Measurements from ENCODE around the gene MBOAT7. TPM values are rescaled to one million over a fixed set of nuclear protein-coding genes. Genes with fewer than 3 reads are reported as not detected.

The MBOAT7 gene
- total RNA-seq, 2 experiments from 2014 or later: 119 to 120 TPM

DNA sequence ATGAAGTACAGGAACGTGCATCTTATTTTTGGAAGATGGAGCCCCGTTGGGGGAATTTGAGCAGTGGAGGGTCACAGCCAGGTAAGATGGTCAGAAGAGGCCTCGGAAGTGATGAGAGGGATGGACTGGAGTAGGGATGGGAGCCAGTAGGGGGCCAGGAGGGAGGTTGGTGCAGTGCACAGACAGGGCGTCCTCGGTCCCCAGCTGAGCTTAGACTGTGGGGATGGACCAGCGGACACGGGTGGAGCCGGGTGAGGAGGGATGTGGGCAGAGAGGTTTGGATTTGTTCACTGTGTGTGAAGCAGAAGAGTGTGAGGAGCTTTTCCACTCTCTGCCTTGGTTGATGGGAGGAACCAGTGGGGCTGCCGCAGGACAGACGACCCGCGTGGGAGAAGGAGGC, 21.9 kb upstream of the MBOAT7 start:
- ChIA-PET POLR2A (interaction anchor here (3.7 to 12.1 kb wide), 2 partner anchors 11 to 21 kb away, joined by 20 to 131 read pairs; partner anchors contain the start of genes MBOAT7, RPS9 and TSEN34), CTCF (interaction anchor here (0.7 to 1.1 kb wide), 3 partner anchors 22 to 55 kb away, joined by 3 to 4 read pairs (median 3); partner anchors contain the start of gene MBOAT7)

DNA sequence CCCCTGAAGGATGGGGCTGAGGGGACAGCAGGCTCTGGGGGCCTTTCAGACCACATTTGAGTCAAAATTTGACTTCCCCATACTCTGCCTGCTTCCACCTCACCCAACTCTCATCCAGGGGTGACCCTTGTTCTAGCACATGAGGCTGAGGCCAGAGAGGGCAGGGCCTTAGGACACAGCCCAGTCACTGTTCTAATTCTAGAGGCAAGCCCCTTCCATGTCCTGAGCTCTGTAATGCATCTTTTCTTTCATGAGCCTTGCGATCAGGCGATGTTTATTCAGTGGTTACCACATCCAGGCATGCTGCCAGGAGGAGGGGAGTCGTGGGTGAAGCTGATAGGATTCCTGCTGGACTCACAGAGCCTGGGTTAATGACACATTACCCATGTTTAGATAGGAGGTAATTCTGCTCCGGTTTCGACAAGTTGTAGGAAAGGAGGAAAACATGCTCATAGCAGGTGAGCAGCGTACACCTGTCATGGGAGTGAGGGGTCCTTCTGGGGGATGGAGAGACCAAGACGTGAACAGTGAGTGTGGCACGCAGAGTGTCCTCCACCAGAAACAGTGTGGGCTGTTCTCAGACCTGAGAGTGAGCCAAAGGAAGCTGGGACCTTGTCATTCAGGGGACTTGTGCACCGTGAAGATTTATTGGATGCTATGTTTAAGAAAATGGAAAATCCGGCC, 20.6 kb upstream of the MBOAT7 start:
- ChIA-PET CTCF (interaction anchor here (1.1 to 1.3 kb wide), 2 partner anchors 9 to 23 kb away, joined by 3 to 5 read pairs; partner anchors contain the start of gene RPS9), POLR2A (interaction anchor here (0.9 to 12.1 kb wide), 3 partner anchors 9 to 37 kb away, joined by 6 to 131 read pairs (median 20); partner anchors contain the start of genes MBOAT7, RPS9, TMC4 and TSEN34)

- ChIA-PET POLR2A (interaction anchor here (3.7 to 12.1 kb wide), 2 partner anchors 9 to 19 kb away, joined by 20 to 131 read pairs; partner anchors contain the start of genes MBOAT7, RPS9 and TSEN34), CTCF (interaction anchor here (1.3 kb wide), 1 partner anchor 23 kb away, joined by 3 read pairs; no protein-coding TSS in a partner anchor)
These were observed 19.9 kb upstream of the MBOAT7 start for GRCh38 chr19:54209058-54209810.

- ChIA-PET CTCF (interaction anchor here (0.5 kb wide), 1 partner anchor 10 kb away, joined by 3 read pairs; no protein-coding TSS in a partner anchor), POLR2A (interaction anchor here (3.7 to 12.1 kb wide), 2 partner anchors 8 to 19 kb away, joined by 20 to 131 read pairs; partner anchors contain the start of genes MBOAT7, RPS9 and TSEN34)
These were observed 19.3 kb upstream of the MBOAT7 start for GRCh38 chr19:54208784-54209057.

DNA sequence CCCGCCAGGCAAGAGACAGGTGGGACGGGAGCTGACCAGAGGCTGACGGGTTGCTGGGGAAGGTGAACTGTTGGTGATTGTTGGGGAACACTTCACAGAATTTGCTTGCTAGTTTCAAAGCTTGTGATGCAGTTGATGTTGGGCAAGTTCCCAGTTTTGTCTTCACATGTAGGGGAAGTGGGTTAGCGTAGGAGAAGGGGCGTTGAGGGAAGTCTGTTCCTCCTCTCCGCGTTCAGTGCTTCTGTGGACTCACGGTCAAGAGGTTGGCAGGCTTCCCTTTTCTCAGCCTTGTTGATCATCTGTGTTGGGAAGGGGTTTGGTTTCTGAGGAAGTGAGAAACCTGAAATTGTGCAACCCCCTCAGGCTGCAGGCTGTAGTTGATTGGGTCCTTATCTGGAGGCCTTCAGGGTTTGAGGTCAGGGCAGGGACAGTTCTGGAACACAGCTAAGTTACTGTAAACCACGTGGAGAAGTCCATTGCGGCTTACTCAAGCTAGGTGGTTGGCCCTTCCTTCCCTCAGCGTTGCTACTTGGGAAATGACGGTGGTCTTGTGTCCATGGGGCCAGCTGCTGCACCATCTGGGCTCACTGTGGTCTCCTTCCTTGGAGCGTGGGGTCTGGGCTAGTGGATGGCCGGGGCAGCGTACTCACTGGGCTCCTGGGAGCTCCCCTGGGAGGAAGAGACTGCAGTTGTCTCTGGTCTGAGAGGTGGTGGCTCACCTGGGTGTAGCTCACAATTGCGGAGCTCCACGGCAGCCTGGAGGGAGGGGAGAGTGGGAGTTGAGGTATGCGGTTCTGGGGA, 18.8 kb upstream of the MBOAT7 start:
- ChIA-PET CTCF (interaction anchor here (0.5 to 1.3 kb wide), 2 partner anchors 9 to 58 kb away, joined by 3 to 6 read pairs; no protein-coding TSS in a partner anchor), POLR2A (interaction anchor here (3.7 to 12.1 kb wide), 2 partner anchors 8 to 18 kb away, joined by 20 to 131 read pairs; partner anchors contain the start of genes MBOAT7, RPS9 and TSEN34)

GRCh38 chr19:54207676-54207982, 18.2 kb upstream of the MBOAT7 start:
- ChIA-PET POLR2A (interaction anchor here (12.1 kb wide), 1 partner anchor 17 kb away, joined by 131 read pairs; the partner anchor contains the start of genes MBOAT7 and TSEN34), CTCF (interaction anchor here (1.3 kb wide), 1 partner anchor 59 kb away, joined by 6 read pairs; no protein-coding TSS in a partner anchor)

GRCh38 chr19:54207193-54207592, 17.8 kb upstream of the MBOAT7 start:
- ChIA-PET CTCF (interaction anchor here (1.3 kb wide), 1 partner anchor 59 kb away, joined by 6 read pairs; no protein-coding TSS in a partner anchor), POLR2A (interaction anchor here (0.6 to 12.1 kb wide), 2 partner anchors 17 to 48 kb away, joined by 3 to 131 read pairs; partner anchors contain the start of genes LENG1, MBOAT7 and TSEN34)

GRCh38 chr19:54206831-54207177, 17.4 kb upstream of the MBOAT7 start:
- POLR2A ChIA-PET: interaction anchor here (0.6 to 12.1 kb wide), 2 partner anchors 17 to 47 kb away, joined by 3 to 131 read pairs; partner anchors contain the start of genes LENG1, MBOAT7 and TSEN34

GRCh38 chr19:54206030-54206830, 16.9 kb upstream of the MBOAT7 start:
- POLR2A ChIA-PET: interaction anchor here (0.6 to 12.1 kb wide), 2 partner anchors 16 to 47 kb away, joined by 3 to 131 read pairs; partner anchors contain the start of genes LENG1, MBOAT7 and TSEN34
- CTCF ChIA-PET: interaction anchor here (1.3 to 1.7 kb wide), 3 partner anchors 10 to 60 kb away, joined by 3 to 4 read pairs (median 4); no protein-coding TSS in a partner anchor

More at GRCh38 chr19:54206831-54207177, 17.4 kb upstream of the MBOAT7 start:
- CTCF ChIA-PET: no interaction called here

DNA sequence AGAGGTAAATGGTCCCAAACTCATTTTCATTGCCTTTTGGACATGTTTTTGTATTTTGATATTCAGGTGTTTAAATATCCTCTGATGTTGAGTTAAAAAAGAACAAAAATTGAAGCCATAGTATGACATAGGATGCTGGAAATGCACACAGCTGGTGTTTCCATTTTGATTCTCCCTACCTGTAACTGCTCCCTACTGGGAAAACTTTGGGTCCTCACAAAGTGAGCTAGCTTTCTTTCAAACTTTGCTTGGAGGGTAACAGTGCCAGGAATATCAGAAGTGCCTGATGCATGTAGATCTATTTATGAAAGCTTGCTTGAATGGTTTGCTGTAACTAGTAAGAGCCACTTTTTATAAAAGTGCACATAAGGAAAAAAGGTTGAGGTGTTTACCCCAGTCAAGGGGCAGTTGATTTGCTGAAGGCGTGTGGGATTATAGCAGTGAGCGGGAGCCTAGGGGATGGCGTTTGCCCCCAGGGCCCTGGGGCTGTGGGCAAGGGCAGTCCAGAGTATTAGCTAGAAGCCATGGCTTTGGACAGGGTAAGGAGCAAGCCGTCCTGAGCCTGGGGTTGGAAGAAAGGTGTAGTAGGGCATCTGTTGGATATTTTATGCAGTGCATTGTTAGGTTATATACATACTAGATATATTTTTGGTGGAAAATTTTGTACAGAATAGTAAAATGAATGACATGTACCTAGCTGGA, 15.5 kb upstream of the MBOAT7 start:
- ChIA-PET POLR2A (interaction anchor here (0.6 to 12.1 kb wide), 2 partner anchors 11 to 15 kb away, joined by 7 to 131 read pairs; partner anchors contain the start of genes MBOAT7 and TSEN34), CTCF (interaction anchor here (1.3 to 1.7 kb wide), 3 partner anchors 9 to 61 kb away, joined by 3 to 4 read pairs (median 4); no protein-coding TSS in a partner anchor)

GRCh38 chr19:54203151-54203611, 13.8 kb upstream of the MBOAT7 start:
- CTCF ChIA-PET: interaction anchor here (1.6 kb wide), 1 partner anchor 14 kb away, joined by 3 read pairs; the partner anchor contains the start of gene MBOAT7

DNA sequence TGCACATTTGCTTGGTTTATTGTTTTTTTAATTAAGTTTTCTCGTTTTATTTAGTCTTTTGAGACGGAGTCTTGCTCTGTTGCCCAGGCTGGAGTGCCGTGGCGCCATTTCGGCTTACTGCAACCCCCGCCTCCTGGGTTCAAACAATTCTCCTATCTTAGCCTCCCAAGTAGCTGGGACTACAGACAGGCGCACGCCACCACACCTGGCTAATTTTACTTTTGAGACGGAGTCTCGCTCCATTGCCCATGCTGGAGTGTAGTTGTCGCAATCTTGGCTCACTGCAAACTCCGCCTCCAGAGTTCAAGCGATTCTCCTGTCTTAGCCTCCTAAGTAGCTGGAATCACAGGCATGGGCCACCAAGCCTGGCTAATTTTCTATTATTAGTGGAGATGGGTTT, 12.6 kb upstream of the MBOAT7 start:
- CTCF ChIA-PET: interaction anchor here (1.6 kb wide), 1 partner anchor 12 kb away, joined by 3 read pairs; the partner anchor contains the start of gene MBOAT7
- POLR2A ChIA-PET: interaction anchor here (12.1 kb wide), 1 partner anchor 12 kb away, joined by 131 read pairs; the partner anchor contains the start of genes MBOAT7 and TSEN34

More at GRCh38 chr19:54203151-54203611, 13.8 kb upstream of the MBOAT7 start:
- POLR2A ChIA-PET: interaction anchor here (0.6 to 12.1 kb wide), 2 partner anchors 13 to 23 kb away, joined by 3 to 131 read pairs; partner anchors contain the start of genes MBOAT7 and TSEN34

DNA sequence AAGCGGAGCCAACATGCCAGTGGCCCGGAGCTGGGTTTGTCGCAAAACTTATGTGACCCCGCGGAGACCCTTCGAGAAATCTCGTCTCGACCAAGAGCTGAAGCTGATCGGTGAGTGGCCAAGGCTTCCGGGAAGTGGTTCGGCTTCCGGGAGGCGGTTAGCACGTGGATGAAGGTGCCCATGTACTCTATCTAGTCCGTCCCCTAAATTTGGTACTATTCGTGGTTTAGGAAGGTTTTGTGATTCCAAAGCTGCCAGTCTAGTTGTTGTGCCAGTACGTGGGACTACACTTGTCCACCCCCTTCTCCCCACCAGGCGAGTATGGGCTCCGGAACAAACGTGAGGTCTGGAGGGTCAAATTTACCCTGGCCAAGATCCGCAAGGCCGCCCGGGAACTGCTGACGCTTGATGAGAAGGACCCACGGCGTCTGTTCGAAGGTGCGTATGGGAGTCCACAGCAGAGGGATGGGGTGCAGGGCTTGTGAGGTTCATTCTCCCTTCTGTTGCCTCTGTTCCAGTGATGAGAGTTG, 11.9 kb upstream of the MBOAT7 start:
- CTCF ChIA-PET: interaction anchor here (0.7 to 2.4 kb wide), 6 partner anchors 9 to 1121 kb away, joined by 3 to 8 read pairs (median 3); partner anchors contain the start of gene TSEN34
- POLR2A ChIA-PET: interaction anchor here (0.7 to 12.1 kb wide), 4 partner anchors 9 to 64 kb away, joined by 3 to 131 read pairs (median 14); partner anchors contain the start of genes CNOT3, LENG1, MBOAT7 and TSEN34

DNA sequence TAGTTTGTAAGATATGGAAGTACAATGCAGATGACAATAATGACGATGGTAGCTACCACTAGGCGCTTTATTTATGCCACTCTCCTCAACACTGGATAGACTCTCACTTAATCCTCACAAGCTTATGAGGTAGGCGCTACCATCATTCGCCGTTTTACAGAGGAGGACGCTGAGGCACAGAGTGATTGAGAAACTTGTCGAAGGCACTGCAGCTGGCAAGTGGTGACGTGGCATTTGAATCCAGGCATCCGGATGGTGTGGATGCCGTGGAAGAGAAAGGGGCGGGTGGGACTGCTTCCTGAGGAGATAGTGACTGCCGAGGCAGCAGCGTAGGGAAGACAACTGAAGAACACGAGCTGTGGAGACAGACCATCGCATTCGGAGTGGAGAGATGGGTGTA, 10.0 kb upstream of the MBOAT7 start:
- CTCF ChIA-PET: interaction anchor here (0.7 to 2.4 kb wide), 3 partner anchors 8 to 10 kb away, joined by 3 to 8 read pairs (median 5); partner anchors contain the start of genes MBOAT7 and TSEN34
- POLR2A ChIA-PET: interaction anchor here (2.4 to 12.1 kb wide), 2 partner anchors 9 to 11 kb away, joined by 20 to 131 read pairs; partner anchors contain the start of genes MBOAT7 and TSEN34

DNA sequence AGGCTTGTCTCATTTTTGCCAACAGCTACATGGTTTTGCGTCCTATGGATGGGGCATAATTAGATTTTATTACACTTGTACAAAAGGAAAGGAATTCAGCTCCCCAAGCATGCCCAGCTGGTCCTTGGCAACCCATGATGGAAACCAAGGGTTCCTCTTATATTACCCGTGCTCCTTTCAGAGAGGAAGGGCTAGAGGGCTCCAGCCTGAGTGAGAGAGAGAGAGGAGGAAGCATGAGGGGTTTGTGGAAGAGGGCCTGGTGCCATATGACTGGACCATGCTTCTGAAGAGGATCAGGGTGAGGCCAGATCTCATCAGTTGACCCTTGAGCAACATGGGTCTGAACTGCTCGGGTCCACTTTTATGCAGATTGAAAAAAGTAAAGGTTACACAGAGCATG, 7.7 kb upstream of the MBOAT7 start:
- ChIA-PET POLR2A (no interaction called here), CTCF (no interaction called here)

DNA sequence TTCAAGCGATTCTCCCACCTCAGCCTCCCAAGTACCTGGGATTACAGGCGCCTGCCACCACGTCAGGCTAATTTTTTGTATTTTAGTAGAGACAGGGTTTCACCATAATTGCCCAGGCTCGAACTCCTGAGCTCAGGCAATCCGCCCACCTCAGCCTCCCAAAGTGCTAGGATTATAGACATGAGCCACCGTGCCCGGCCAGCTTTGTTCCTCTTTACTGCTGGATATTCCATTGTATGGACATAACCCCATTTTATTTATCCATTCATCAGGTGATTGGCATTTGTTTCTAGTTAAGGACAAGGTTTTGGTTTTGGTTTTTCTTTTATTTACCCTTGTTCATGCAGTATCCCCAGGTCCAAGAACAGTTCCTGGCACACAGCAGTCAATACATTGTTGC, 7.2 kb upstream of the MBOAT7 start:
- ChIA-PET CTCF (interaction anchor here (1.4 kb wide), 1 partner anchor 9 kb away, joined by 4 read pairs; no protein-coding TSS in a partner anchor), POLR2A (no interaction called here)

Measured in activated CD8-positive, alpha-beta memory T cell treated with anti-CD3 and anti-CD28 coated beads for 36 hours (primary cell).